Ascending aorta (tissue), 2 donors: ENCODE results near the gene UAP1. TPM values are rescaled to one million over a fixed set of nuclear protein-coding genes. Genes with fewer than 3 reads are reported as not detected.

Experiments used
- DNase-seq, 2 donors: peaks; one replicate each; pipeline ENCODE4 v3.0.0-alpha.2; 2019; ENCODE audit warnings: low spot score in 2 of 2
- H3K27ac ChIP-seq, 2 donors: fragments of 200-600 bp; sonication (generic); one replicate each; pipeline ENCODE4 v1.5.1; 2016 to 2017; ENCODE audit warnings: mild to moderate bottlenecking in 1 of 2
- H3K27me3 ChIP-seq: fragments of 200-600 bp; sonication (generic); one replicate; pipeline ENCODE4 v1.5.1; 2017
- H3K36me3 ChIP-seq, 2 donors: fragments of 200-600 bp; sonication (generic); one replicate each; pipeline ENCODE4 v1.5.1; 2016
- H3K4me1 ChIP-seq, 2 donors: fragments of 200-600 bp; sonication (generic); one replicate each; pipeline ENCODE4 v1.5.1; 2016 to 2017; ENCODE audit warnings: mild to moderate bottlenecking in 1 of 2
- H3K4me3 ChIP-seq, 2 donors: fragments of 200-600 bp; sonication (generic); one replicate each; pipeline ENCODE4 v1.5.1; 2016 to 2017; ENCODE audit warnings: mild to moderate bottlenecking in 1 of 2
- H3K9me3 ChIP-seq, 2 donors: fragments of 200-600 bp; sonication (generic); one replicate each; pipeline ENCODE4 v1.5.1; 2016
- intact Hi-C: fragments of 100-400 bp; cut with DNase I; formaldehyde crosslinking; loops from one replicate; pipeline ENCODE4 v1.15.1; 2023
- total RNA-seq: library from RNA; depleted of rRNA; stranded (reverse); fragments of >200 nt; gene quantifications from one replicate; pipeline ENCODE4 v1.1.0, GENCODE V29; 2016
- TF ChIP-seq, protein P1 (sequence below), 3 experiments: fragments of 200-600 bp in 2 of 3; fragments of 450-650 bp in 1 of 3; sonication (generic) in 2 of 3; IDR thresholded peaks; one replicate each; pipeline ENCODE4 v1.5.1; 2016 to 2019; ENCODE audit warnings: antibody characterized with exemption in 3 of 3, mild to moderate bottlenecking in 1 of 3, moderate library complexity in 1 of 3

Gene UAP1
- total RNA-seq, 1 donor from 2014 or later: 32.7 TPM

- TF ChIP-seq, protein P1, sequence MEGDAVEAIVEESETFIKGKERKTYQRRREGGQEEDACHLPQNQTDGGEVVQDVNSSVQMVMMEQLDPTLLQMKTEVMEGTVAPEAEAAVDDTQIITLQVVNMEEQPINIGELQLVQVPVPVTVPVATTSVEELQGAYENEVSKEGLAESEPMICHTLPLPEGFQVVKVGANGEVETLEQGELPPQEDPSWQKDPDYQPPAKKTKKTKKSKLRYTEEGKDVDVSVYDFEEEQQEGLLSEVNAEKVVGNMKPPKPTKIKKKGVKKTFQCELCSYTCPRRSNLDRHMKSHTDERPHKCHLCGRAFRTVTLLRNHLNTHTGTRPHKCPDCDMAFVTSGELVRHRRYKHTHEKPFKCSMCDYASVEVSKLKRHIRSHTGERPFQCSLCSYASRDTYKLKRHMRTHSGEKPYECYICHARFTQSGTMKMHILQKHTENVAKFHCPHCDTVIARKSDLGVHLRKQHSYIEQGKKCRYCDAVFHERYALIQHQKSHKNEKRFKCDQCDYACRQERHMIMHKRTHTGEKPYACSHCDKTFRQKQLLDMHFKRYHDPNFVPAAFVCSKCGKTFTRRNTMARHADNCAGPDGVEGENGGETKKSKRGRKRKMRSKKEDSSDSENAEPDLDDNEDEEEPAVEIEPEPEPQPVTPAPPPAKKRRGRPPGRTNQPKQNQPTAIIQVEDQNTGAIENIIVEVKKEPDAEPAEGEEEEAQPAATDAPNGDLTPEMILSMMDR (IDR thresholded peaks at IDR 0.05): no peak
These were observed 56.0 kb downstream of the UAP1 start for GRCh38 chr1:162617513-162617912.

GRCh38 chr1:162619076-162619475 is 57.6 kb downstream of the UAP1 start:
- Histone ChIP-seq H3K36me3 (no peaks in the 10 kb centered on the region), H3K4me1 (no peaks in the 10 kb centered on the region), H3K27ac (no peak overlapping the region), H3K9me3 (peaks cover 0 to 15% of the 10 kb centered on the region in 2 donors), H3K27me3 (no peaks in the 10 kb centered on the region), H3K4me3 (no peak overlapping the region)
- intact Hi-C loops: no loop called here
- DNase-seq: no peak
- TF ChIP-seq, protein P1 (IDR thresholded peaks at IDR 0.05): no peak

More at GRCh38 chr1:162617513-162617912, 56.0 kb downstream of the UAP1 start:
- no peaks in the 10 kb centered on the region for H3K36me3 ChIP-seq
- no peaks in the 10 kb centered on the region for H3K27me3 ChIP-seq
- no peak overlapping the region for H3K4me3 ChIP-seq
- peaks cover 3 to 9% of the 10 kb centered on the region in 2 donors for H3K4me1 ChIP-seq
- H3K9me3 ChIP-seq: peaks cover 0 to 15% of the 10 kb centered on the region in 2 donors
- intact Hi-C loops: no loop called here
- DNase-seq: no peak
- no peak overlapping the region for H3K27ac ChIP-seq

DNA sequence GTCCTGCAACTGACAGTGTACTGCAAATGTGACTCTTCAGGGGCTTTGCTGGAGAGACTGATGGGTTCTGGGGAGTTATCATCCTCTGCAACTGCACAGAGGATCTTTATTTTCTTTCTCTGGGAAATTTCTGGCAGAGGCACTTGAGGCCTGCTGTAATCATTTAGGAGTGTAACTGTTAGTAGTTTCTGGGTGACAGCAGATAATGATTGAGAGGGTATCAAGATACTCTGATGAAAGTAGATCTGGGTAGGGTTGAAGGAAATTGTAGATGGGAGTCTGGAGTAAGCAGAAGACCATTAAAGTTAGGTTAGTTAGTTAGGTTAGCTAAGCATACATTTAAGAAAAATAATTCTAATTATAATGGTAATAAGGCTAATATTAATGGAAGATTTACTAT is 59.7 kb downstream of the UAP1 start:
- no peaks in the 10 kb centered on the region for H3K4me1 ChIP-seq
- no peak overlapping the region for H3K4me3 ChIP-seq
- no peak overlapping the region for H3K27ac ChIP-seq
- intact Hi-C loops: no loop called here
- H3K36me3 ChIP-seq: no peaks in the 10 kb centered on the region
- no peak for DNase-seq
- TF ChIP-seq, protein P1 (IDR thresholded peaks at IDR 0.05): no peak
- no peaks in the 10 kb centered on the region for H3K27me3 ChIP-seq
- H3K9me3 ChIP-seq: peaks cover 0 to 15% of the 10 kb centered on the region in 2 donors

DNA sequence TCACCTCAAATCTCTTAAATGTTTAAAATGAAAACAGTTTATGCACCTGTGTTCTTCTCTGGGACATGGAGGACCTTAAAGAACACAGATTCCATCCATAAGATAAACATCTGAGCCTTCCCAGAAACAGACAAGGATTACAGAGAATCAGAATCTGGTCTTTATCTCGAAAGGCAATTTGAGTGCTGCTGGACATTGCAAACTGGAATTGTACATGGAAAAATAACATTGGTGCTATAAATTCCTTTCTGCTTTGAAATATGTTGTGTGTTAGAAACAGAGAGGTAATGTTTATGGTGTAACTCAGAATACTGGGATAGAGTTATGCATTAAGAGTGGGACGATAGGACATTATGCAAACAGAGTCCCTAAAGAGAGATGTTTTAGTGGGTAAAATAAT is 64.2 kb downstream of the UAP1 start:
- no peaks in the 10 kb centered on the region for H3K36me3 ChIP-seq
- no peaks in the 10 kb centered on the region for H3K27me3 ChIP-seq
- no peak overlapping the region for H3K4me3 ChIP-seq
- intact Hi-C loops: no loop called here
- H3K4me1 ChIP-seq: peaks cover 0 to 7% of the 10 kb centered on the region in 2 donors
- no peak for DNase-seq
- H3K9me3 ChIP-seq: no peaks in the 10 kb centered on the region
- peak overlapping the region; percentile 56 to 58 for H3K27ac ChIP-seq
- TF ChIP-seq, protein P1 (IDR thresholded peaks at IDR 0.05): no peak

DNA sequence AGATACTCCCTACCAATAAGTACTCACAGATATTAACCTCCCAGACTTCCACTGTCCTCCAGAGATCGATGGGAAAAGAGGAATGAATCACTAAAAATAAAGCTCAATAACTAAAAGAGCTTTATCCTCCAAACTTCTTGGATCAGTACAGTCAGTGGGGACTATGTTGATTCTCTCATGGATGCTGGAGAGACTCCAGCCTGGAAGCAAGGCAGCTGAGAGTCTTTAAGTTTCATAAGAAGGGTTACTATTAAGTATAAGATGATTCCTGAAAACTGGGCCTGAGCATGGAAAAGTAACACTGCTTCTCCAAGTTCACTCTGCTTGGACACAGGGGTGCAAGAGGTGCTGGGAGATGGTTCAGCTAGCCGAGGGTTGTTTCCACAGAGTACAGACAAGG is 64.6 kb downstream of the UAP1 start:
- intact Hi-C loops: no loop called here
- H3K36me3 ChIP-seq: no peaks in the 10 kb centered on the region
- H3K27ac ChIP-seq: peak overlapping the region; percentile 56 to 58
- H3K4me1 ChIP-seq: peaks cover 0 to 10% of the 10 kb centered on the region in 2 donors
- no peak for DNase-seq
- no peaks in the 10 kb centered on the region for H3K27me3 ChIP-seq
- H3K4me3 ChIP-seq: peak overlapping the region in 1 of 2 donors; percentile 47
- no peaks in the 10 kb centered on the region for H3K9me3 ChIP-seq
- TF ChIP-seq, protein P1 (IDR thresholded peaks at IDR 0.05): no peak

DNA sequence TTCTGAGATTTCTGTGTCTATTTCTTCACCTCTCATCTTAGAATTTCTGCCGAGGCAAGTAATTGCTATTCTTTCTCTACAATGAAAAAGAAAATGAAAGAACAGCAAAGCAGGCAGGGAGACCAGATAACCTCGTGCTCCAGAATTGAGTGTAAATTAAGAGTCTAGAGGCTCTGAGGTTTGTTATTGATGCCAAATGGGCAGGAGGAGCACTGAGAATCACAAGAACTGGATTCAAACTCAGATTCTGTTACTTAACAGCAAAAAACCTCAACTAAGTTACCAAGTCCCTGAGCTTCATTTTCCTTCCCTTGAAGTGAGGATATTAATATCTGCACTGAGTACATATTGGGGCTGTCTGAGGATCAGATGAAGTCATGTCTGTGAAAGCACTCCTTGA is 65.2 kb downstream of the UAP1 start:
- DNase-seq: no peak
- Histone ChIP-seq H3K27ac (peak overlapping the region; percentile 56 to 58), H3K36me3 (no peaks in the 10 kb centered on the region), H3K27me3 (no peaks in the 10 kb centered on the region), H3K4me3 (peak overlapping the region; percentile 18 to 47), H3K4me1 (peaks cover 0 to 12% of the 10 kb centered on the region in 2 donors), H3K9me3 (no peaks in the 10 kb centered on the region)
- TF ChIP-seq, protein P1 (IDR thresholded peaks at IDR 0.05): no peak
- intact Hi-C loops: no loop called here
